NCI-H345 treated with DMSO at 0.1 percent for 48 hours (cell line): Measurements from ENCODE around the gene STMN1.

ENCODE experiments used
- DNase-seq: peaks from one replicate; lab custom pipeline; 2025; ENCODE audit not compliant: unreplicated experiment; lab: John Stamatoyannopoulos, UW

STMN1 gene

GRCh38 chr1:25922056-25922970, 16.1 kb upstream of the STMN1 start:
- no peak for DNase-seq

- DNase-seq = no peak
Observed at GRCh38 chr1:25918615-25919014, 12.4 kb upstream of the STMN1 start.

GRCh38 chr1:25917996-25918395, 11.8 kb upstream of the STMN1 start:
- DNase-seq = no peak

- no peak for DNase-seq
Observed at GRCh38 chr1:25916460-25916859, 10.2 kb upstream of the STMN1 start.

- no peak for DNase-seq
Observed at GRCh38 chr1:25914074-25914995, 8.1 kb upstream of the STMN1 start.

GRCh38 chr1:25913206-25913605, 7.0 kb upstream of the STMN1 start:
- DNase-seq = no peak

- no peak for DNase-seq
Observed at GRCh38 chr1:25912076-25912831, 6.0 kb upstream of the STMN1 start.

- no peak for DNase-seq
Observed at GRCh38 chr1:25911162-25911561, 4.9 kb upstream of the STMN1 start.

- no peak for DNase-seq
Observed at GRCh38 chr1:25909040-25909439, 2.8 kb upstream of the STMN1 start.

GRCh38 chr1:25908161-25908560, 1.9 kb upstream of the STMN1 start:
- DNase-seq = no peak

- no peak for DNase-seq
Observed at GRCh38 chr1:25907601-25908000, 1.4 kb upstream of the STMN1 start.

GRCh38 chr1:25906644-25907300, 553 bp upstream of the STMN1 start:
- DNase-seq = peak; percentile 46

GRCh38 chr1:25904943-25905679, 1.1 kb downstream of the STMN1 start:
- DNase-seq = peak; percentile 89

- no peak for DNase-seq
Observed at GRCh38 chr1:25903986-25904385, 2.2 kb downstream of the STMN1 start.

- DNase-seq = no peak
Observed at GRCh38 chr1:25902462-25902861, 3.8 kb downstream of the STMN1 start.

GRCh38 chr1:25900219-25900618, 6.0 kb downstream of the STMN1 start:
- no peak for DNase-seq

- no peak for DNase-seq
Observed at GRCh38 chr1:25899792-25900191, 6.4 kb downstream of the STMN1 start.

GRCh38 chr1:25898223-25899015, 7.8 kb downstream of the STMN1 start:
- DNase-seq = no peak

- no peak for DNase-seq
Observed at GRCh38 chr1:25897754-25898153, 8.5 kb downstream of the STMN1 start.
